Ectodermal cell (in vitro differentiated cells): Measurements from ENCODE around the gene DPYSL5. TPM values are rescaled to one million over a fixed set of nuclear protein-coding genes. Genes with fewer than 3 reads are reported as not detected.

ENCODE experiments used
- H3K27ac ChIP-seq: 2 replicates; pipeline ENCODE4 v1.7.0; 2013; ENCODE audit warnings: mild to moderate bottlenecking, low read depth, low read length; ENCODE audit not compliant: insufficient read depth, poor library complexity, severe bottlenecking
- H3K27me3 ChIP-seq: 2 replicates; pipeline ENCODE4 v1.7.0; 2013; ENCODE audit warnings: mild to moderate bottlenecking, low read length; ENCODE audit not compliant: insufficient read depth, control insufficient read depth, poor library complexity, severe bottlenecking
- H3K36me3 ChIP-seq: one replicate; pipeline ENCODE4 v1.7.0; 2013; ENCODE audit warnings: low read length; ENCODE audit not compliant: control insufficient read depth, insufficient read depth
- H3K4me1 ChIP-seq: one replicate; pipeline ENCODE4 v1.7.0; 2013; ENCODE audit warnings: low read length; ENCODE audit not compliant: control insufficient read depth, insufficient read depth
- H3K4me3 ChIP-seq: 2 replicates; pipeline ENCODE4 v1.7.0; 2013; ENCODE audit warnings: low read depth, low read length, control low read depth; ENCODE audit not compliant: insufficient read depth
- H3K9me3 ChIP-seq: 2 replicates; pipeline ENCODE4 v1.7.0; 2013; ENCODE audit warnings: mild to moderate bottlenecking, low read length, moderate library complexity; ENCODE audit not compliant: control insufficient read depth
- WGBS, 2 experiments: methylation state at CpG; one replicate each; pipeline ENCODE4 v1.1.7; 2013; ENCODE audit warnings: missing lambda C conversion rate in 2 of 2; 5-methylcytosine and 5-hydroxymethylcytosine counted together
- polyA plus RNA-seq, 4 experiments: library from polyadenylated mRNA; stranded (reverse); fragments of 50-300 nt; gene quantifications; one replicate each; pipeline ENCODE4 v1.2.3, GENCODE V29; 2013

DPYSL5 gene
- 140 TPM for polyA plus RNA-seq (2013, experiment 1 of 4)
- polyA plus RNA-seq (2013, experiment 2 of 4) = 172 TPM
- polyA plus RNA-seq (2013, experiment 3 of 4) = 102 TPM
- 109 TPM for polyA plus RNA-seq (2013, experiment 4 of 4)

- 0 to 1% methylated on average over 83 of the region's 83 CpGs for WGBS, 2 experiments
- Histone ChIP-seq H3K27me3 (peaks cover 50% of the 10 kb centered on the region), H3K9me3 (no peaks in the 10 kb centered on the region), H3K36me3 (no peaks in the 10 kb centered on the region), H3K4me1 (peaks cover 15% of the 10 kb centered on the region), H3K4me3 (peak within 1 kb of the TSS; percentile 79), H3K27ac (peak within 1 kb of the TSS; percentile 64)
Measured at GRCh38 chr2:26847655-26848335, at the start of gene DPYSL5. DPYSL5 (plus strand) TSS chr2:26848132; CDS start chr2:26898500, 50,368 bp downstream.

GRCh38 chr2:26801328-26801727 lies 46.6 kb upstream of the DPYSL5 start:
- H3K9me3 ChIP-seq = no peaks in the 10 kb centered on the region
- no peak overlapping the region for H3K4me3 ChIP-seq
- H3K27me3 ChIP-seq = no peaks in the 10 kb centered on the region
- no peaks in the 10 kb centered on the region for H3K4me1 ChIP-seq
- 70 to 71% methylated on average over 4 of the region's 4 CpGs for WGBS, 2 experiments
- H3K36me3 ChIP-seq = peaks cover 16% of the 10 kb centered on the region
- no peak overlapping the region for H3K27ac ChIP-seq

GRCh38 chr2:26801796-26802195 lies 46.1 kb upstream of the DPYSL5 start:
- Histone ChIP-seq H3K27me3 (no peaks in the 10 kb centered on the region), H3K9me3 (no peaks in the 10 kb centered on the region), H3K4me3 (no peak overlapping the region), H3K27ac (no peak overlapping the region), H3K36me3 (peaks cover 12% of the 10 kb centered on the region), H3K4me1 (no peaks in the 10 kb centered on the region)
- 94 to 95% methylated on average over 7 of the region's 7 CpGs for WGBS, 2 experiments

DNA sequence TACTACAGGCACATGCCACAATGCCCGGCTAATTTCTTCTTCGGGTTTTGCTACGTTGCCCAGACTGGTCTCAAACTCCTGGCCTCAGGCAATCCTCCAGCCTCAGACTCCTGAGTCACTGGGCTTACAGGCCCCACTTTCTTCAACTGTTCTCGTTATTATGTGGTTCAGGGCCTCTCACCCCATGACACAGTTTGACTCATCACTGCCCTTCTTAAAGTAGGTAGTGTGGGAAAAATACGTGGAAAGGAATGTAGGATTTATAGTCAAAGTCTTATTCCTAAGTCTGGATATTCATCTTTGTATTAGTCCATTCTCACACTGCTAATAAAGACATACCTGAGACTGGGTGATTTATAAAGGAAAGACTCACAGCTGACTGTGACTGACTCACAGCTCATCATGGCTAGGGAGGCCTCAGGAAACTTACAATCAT lies 42.7 kb upstream of the DPYSL5 start:
- Histone ChIP-seq H3K27ac (no peak overlapping the region), H3K4me1 (peaks cover 14% of the 10 kb centered on the region), H3K27me3 (no peaks in the 10 kb centered on the region), H3K36me3 (no peaks in the 10 kb centered on the region), H3K9me3 (no peaks in the 10 kb centered on the region), H3K4me3 (no peak overlapping the region)
- WGBS, 2 experiments = 73 to 74% methylated on average over 4 to 5 of the region's 5 CpGs

DNA sequence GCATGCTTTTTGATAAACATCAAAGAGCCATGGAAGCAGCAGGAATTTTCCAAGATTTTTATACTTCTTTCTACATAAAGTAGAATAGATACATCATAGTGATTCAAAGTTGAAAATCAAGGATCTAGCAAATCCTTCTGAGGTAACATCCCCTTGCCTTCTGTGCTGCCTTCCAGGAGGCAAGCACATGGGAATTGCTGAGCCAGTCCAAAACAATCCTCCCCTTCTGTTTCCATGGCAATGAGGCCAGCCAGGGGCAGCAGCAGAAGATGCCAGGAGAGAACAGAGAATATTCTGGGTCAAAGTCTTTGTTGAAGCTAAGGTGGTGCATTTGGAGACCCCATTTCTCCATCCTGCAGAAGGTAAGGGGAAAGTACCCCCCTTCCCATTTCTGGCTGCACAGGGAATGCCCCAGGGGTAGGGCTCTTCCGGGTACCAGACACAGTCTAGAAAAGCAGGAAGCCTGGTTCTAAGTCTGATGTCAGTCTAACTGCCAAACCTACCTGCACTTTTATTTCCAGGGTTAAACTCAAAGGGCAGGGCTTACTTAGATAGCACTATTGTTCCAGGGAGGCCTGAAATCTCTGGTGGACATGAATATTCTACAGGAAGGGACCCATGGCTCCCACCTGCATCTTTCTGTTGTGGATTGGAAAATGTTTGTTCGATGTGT lies 40.0 kb upstream of the DPYSL5 start:
- Histone ChIP-seq H3K4me3 (no peak overlapping the region), H3K36me3 (no peaks in the 10 kb centered on the region), H3K9me3 (no peaks in the 10 kb centered on the region), H3K27me3 (no peaks in the 10 kb centered on the region), H3K27ac (no peak overlapping the region), H3K4me1 (peaks cover 38% of the 10 kb centered on the region)
- 95% methylated on average over 2 of the region's 2 CpGs for WGBS, 2 experiments

DNA sequence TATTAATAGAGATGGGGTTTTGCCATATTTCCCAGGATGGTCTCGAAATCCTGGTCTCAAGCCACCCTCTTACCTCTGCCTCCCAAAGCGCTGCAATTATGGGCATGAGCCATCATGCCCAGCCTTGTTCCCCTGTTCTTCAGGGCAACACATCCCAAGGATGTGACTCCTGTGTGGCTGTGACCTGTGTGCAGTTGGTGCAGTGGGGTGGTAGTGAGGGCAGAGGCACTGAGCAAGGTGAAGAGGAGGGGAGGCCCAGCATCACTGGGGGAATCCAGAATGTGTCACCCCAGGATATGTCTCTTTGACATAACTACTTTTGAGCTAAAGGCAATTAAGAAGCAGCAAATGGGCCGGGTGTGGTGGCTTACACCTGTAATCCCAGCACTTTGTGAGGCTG lies 38.7 kb upstream of the DPYSL5 start:
- Histone ChIP-seq H3K9me3 (no peaks in the 10 kb centered on the region), H3K27me3 (no peaks in the 10 kb centered on the region), H3K27ac (no peak overlapping the region), H3K36me3 (no peaks in the 10 kb centered on the region), H3K4me3 (no peak overlapping the region), H3K4me1 (peaks cover 38% of the 10 kb centered on the region)
- 87 to 96% methylated on average over 3 of the region's 3 CpGs for WGBS, 2 experiments

DNA sequence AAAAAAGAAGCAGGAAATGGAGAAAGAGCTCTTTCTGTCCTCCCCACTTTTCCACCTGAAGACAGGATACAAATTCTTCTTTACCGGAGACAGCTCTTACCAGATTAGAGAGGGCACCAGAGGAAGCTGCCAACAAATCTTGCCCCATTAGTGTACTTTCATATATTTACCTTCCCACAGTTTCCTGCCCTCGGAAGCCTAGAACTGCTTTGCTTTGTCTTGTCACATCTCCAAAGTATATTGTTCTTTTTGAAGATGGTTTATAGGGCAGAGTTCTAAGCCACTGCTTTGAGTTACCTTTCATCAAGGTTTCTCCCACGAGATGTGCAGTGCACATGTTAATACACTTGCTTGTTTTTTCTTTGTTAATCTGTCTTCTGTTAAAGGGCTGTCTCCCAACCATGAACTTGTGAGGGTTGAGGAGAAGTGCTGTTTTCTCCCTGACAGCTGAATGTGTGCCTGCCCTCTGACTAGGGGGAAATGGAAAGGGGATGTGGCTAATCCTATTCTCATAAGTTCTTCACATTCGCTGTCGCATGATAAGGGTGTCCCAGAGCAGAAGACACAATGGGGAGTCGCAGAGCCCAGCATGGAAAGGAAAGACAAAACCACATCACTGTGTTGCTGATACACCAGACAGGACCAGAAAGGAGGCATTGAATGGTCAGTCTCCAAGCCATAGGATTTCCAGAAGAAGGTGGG lies 37.9 kb upstream of the DPYSL5 start:
- H3K4me3 ChIP-seq = no peak overlapping the region
- H3K9me3 ChIP-seq = no peaks in the 10 kb centered on the region
- H3K4me1 ChIP-seq = peaks cover 38% of the 10 kb centered on the region
- H3K27ac ChIP-seq = no peak overlapping the region
- H3K27me3 ChIP-seq = no peaks in the 10 kb centered on the region
- 90 to 92% methylated on average over 6 of the region's 6 CpGs for WGBS, 2 experiments
- no peaks in the 10 kb centered on the region for H3K36me3 ChIP-seq

DNA sequence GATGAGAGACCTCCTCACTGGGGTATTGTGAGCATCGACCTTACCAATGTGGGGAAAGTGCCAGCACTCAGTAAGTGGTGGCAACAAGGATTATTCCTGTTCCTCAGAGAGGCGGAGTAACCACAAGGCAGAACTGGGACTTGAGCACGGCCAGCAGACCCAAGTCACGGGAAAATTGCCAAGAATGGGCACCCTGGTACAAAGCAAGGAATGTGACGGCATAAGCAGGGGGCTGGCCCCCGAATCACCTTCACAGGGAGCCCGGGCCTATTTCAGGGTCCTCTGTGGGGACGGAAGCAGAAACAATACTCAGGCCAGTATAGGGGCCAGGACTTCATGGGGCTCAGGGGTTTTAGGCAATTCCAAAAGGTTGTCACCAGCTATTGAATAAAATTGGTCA lies 36.7 kb upstream of the DPYSL5 start:
- Histone ChIP-seq H3K9me3 (no peaks in the 10 kb centered on the region), H3K4me1 (peaks cover 38% of the 10 kb centered on the region), H3K4me3 (no peak overlapping the region), H3K27me3 (no peaks in the 10 kb centered on the region), H3K27ac (peak overlapping the region; percentile 41), H3K36me3 (no peaks in the 10 kb centered on the region)
- WGBS, 2 experiments = 66 to 70% methylated on average over 8 of the region's 8 CpGs

- H3K36me3 ChIP-seq = no peaks in the 10 kb centered on the region
- H3K9me3 ChIP-seq = no peaks in the 10 kb centered on the region
- peaks cover 38% of the 10 kb centered on the region for H3K4me1 ChIP-seq
- 60 to 61% methylated on average over 14 of the region's 14 CpGs for WGBS, 2 experiments
- no peak overlapping the region for H3K4me3 ChIP-seq
- H3K27me3 ChIP-seq = no peaks in the 10 kb centered on the region
- peak overlapping the region; percentile 41 for H3K27ac ChIP-seq
Measured at GRCh38 chr2:26811791-26812694, 35.9 kb upstream of the DPYSL5 start.
